ENCODE results near the gene TRIM72. TPM values are rescaled to one million over a fixed set of nuclear protein-coding genes. Genes with fewer than 3 reads are reported as not detected.

Gene TRIM72
- total RNA-seq, 1 experiment from 2014 or later, result not detected

GRCh38 chr16:31246296-31246695 is 32.4 kb downstream of the TRIM72 start:
- H3K36me3 ChIP-seq (ENCODE audit: low read depth, low read length), result no peaks in the 10 kb centered on the region
- ChIA-PET POLR2A (ENCODE audit: unreplicated experiment) (no interaction called here), CTCF (no interaction called here)
- DNase-seq (no peak), ATAC-seq (no peak)
- H3K4me2 ChIP-seq (ENCODE audit: low read length), result no peak overlapping the region
- no peaks in the 10 kb centered on the region for H3K9me3 ChIP-seq (ENCODE audit: low read length)
- H3K27me3 ChIP-seq (ENCODE audit: low read length), result peaks cover 8% of the 10 kb centered on the region; the same call in 1 of the 2 replicates
- no peak overlapping the region for H3K9ac ChIP-seq (ENCODE audit: low read length)
- H4K20me1 ChIP-seq (ENCODE audit: low read length), result no peaks in the 10 kb centered on the region
- no peaks in the 10 kb centered on the region for H3K4me1 ChIP-seq (ENCODE audit: insufficient read depth, low read length)
- no peak overlapping the region for H3K27ac ChIP-seq (ENCODE audit: low read length)
- H2AFZ ChIP-seq (ENCODE audit: low read length), result no peak overlapping the region
- H3K79me2 ChIP-seq (ENCODE audit: low read length), result no peaks in the 10 kb centered on the region
- intact Hi-C loops (cut with micrococcal nuclease), result no loop called here
- no peak for TF ChIP-seq EZH2 (IDR thresholded peaks at IDR 0.05; ENCODE audit: low read length, unreplicated experiment)
- no peak for TF ChIP-seq CTCF (conservative IDR thresholded peaks at IDR 0.05; ENCODE audit: low read depth, low read length)
- no peak for TF ChIP-seq EZH2phosphoT487 (IDR thresholded peaks at IDR 0.05; ENCODE audit: borderline replicate concordance, low read length)
- no TSS peak for BruUV-seq (replicated peaks)
- H3K4me3 ChIP-seq (ENCODE audit: low read length), result no peak overlapping the region
- no peaks in the 10 kb centered on the region for H3K9me2 ChIP-seq (replicated peaks; ENCODE audit: low read length)
- no peaks in the 10 kb centered on the region for H3F3A ChIP-seq (ENCODE audit: low read length, unreplicated experiment)

GRCh38 chr16:31248344-31248743 is 34.4 kb downstream of the TRIM72 start:
- no peak for DNase-seq
- ChIA-PET CTCF (no interaction called here), POLR2A (ENCODE audit: unreplicated experiment) (no interaction called here)
- intact Hi-C loops (cut with micrococcal nuclease), result no loop called here
- TF ChIP-seq EZH2 (IDR thresholded peaks at IDR 0.05; ENCODE audit: low read length, unreplicated experiment) (no peak), EZH2phosphoT487 (IDR thresholded peaks at IDR 0.05; ENCODE audit: borderline replicate concordance, low read length) (no peak), CTCF (conservative IDR thresholded peaks at IDR 0.05; ENCODE audit: low read depth, low read length) (no peak)
- Histone ChIP-seq H3K9me3 (ENCODE audit: low read length) (no peaks in the 10 kb centered on the region), H3K79me2 (ENCODE audit: low read length) (no peaks in the 10 kb centered on the region), H3K27me3 (ENCODE audit: low read length) (peaks cover 14% of the 10 kb centered on the region; the same call in 1 of the 2 replicates), H4K20me1 (ENCODE audit: low read length) (no peaks in the 10 kb centered on the region), H2AFZ (ENCODE audit: low read length) (no peak overlapping the region), H3K27ac (ENCODE audit: low read length) (no peak overlapping the region), H3K36me3 (ENCODE audit: low read depth, low read length) (no peaks in the 10 kb centered on the region), H3K9ac (ENCODE audit: low read length) (no peak overlapping the region), H3K4me3 (ENCODE audit: low read length) (no peak overlapping the region), H3K4me1 (ENCODE audit: insufficient read depth, low read length) (no peaks in the 10 kb centered on the region), H3F3A (ENCODE audit: low read length, unreplicated experiment) (no peaks in the 10 kb centered on the region), H3K9me2 (replicated peaks; ENCODE audit: low read length) (no peaks in the 10 kb centered on the region), H3K4me2 (ENCODE audit: low read length) (no peak overlapping the region)
- no peak for ATAC-seq
- no TSS peak for BruUV-seq (replicated peaks)

- TF ChIP-seq CTCF (conservative IDR thresholded peaks at IDR 0.05; ENCODE audit: low read depth, low read length) (no peak), EZH2 (IDR thresholded peaks at IDR 0.05; ENCODE audit: low read length, unreplicated experiment) (no peak), EZH2phosphoT487 (IDR thresholded peaks at IDR 0.05; ENCODE audit: borderline replicate concordance, low read length) (no peak)
- POLR2A ChIA-PET (ENCODE audit: unreplicated experiment), result no interaction called here
- intact Hi-C loops (cut with micrococcal nuclease), result no loop called here
Observed at GRCh38 chr16:31250782-31251384, 37.0 kb downstream of the TRIM72 start.

More at GRCh38 chr16:31250782-31251384, 37.0 kb downstream of the TRIM72 start:
- no peak overlapping the region for H3K27ac ChIP-seq (ENCODE audit: low read length)
- no TSS peak for BruUV-seq (replicated peaks)
- H3K79me2 ChIP-seq (ENCODE audit: low read length), result no peaks in the 10 kb centered on the region
- H2AFZ ChIP-seq (ENCODE audit: low read length), result no peak overlapping the region
- DNase-seq (no peak), ATAC-seq (no peak)
- no peaks in the 10 kb centered on the region for H3K4me1 ChIP-seq (ENCODE audit: insufficient read depth, low read length)
- H3K27me3 ChIP-seq (ENCODE audit: low read length), result peaks cover 14% of the 10 kb centered on the region; the same call in 1 of the 2 replicates
- CTCF ChIA-PET, result no interaction called here
- no peaks in the 10 kb centered on the region for H3K36me3 ChIP-seq (ENCODE audit: low read depth, low read length)
- H3K9me2 ChIP-seq (replicated peaks; ENCODE audit: low read length), result no peaks in the 10 kb centered on the region
- H3K4me2 ChIP-seq (ENCODE audit: low read length), result no peak overlapping the region
- no peak overlapping the region for H3K4me3 ChIP-seq (ENCODE audit: low read length)
- H3K9me3 ChIP-seq (ENCODE audit: low read length), result no peaks in the 10 kb centered on the region
- H4K20me1 ChIP-seq (ENCODE audit: low read length), result no peaks in the 10 kb centered on the region
- no peaks in the 10 kb centered on the region for H3F3A ChIP-seq (ENCODE audit: low read length, unreplicated experiment)
- no peak overlapping the region for H3K9ac ChIP-seq (ENCODE audit: low read length)

Measured in PC-3 (cell line).